ENCODE results near the gene DYRK1A.

DYRK1A gene

DNA sequence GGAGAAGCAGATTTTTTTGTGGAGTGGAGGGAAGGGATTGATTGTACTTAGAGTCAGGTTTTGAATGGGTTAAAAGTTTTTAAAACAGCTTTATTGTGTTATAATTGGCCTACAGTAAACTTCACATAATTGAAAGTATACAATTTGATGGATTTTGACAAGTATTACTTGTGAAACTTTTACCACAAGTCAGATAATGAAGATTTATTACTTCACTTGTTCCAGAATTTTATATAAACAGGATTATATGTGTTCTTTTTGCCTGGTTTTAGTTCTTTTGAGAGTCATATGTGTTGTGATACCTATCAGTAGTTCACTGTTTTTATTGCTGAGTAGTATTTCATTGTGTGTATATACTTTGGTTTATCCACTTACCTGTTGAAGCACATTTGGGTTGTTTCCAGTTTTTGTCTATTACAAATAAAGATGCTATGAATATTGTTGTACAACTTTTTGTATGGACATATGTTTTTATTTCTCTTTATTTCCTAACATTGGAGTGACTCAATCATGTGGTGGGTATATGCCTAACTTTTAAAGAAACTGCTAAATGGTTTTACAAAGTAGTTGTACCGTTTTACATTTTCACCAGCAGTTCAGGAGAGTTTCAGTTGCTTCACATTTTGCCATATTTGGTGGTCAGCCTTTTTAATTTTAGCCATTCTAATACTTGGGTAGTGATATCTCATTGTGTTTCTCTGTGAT lies 71.0 kb downstream of the DYRK1A start:
- no peak overlapping the region for H3K4me3 ChIP-seq (replicated peaks; ENCODE audit: low read depth, low read length)
- no peak for DNase-seq (ENCODE audit: extremely low read depth, low read depth)
- TF ChIP-seq, protein P1, sequence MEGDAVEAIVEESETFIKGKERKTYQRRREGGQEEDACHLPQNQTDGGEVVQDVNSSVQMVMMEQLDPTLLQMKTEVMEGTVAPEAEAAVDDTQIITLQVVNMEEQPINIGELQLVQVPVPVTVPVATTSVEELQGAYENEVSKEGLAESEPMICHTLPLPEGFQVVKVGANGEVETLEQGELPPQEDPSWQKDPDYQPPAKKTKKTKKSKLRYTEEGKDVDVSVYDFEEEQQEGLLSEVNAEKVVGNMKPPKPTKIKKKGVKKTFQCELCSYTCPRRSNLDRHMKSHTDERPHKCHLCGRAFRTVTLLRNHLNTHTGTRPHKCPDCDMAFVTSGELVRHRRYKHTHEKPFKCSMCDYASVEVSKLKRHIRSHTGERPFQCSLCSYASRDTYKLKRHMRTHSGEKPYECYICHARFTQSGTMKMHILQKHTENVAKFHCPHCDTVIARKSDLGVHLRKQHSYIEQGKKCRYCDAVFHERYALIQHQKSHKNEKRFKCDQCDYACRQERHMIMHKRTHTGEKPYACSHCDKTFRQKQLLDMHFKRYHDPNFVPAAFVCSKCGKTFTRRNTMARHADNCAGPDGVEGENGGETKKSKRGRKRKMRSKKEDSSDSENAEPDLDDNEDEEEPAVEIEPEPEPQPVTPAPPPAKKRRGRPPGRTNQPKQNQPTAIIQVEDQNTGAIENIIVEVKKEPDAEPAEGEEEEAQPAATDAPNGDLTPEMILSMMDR (IDR thresholded peaks at IDR 0.05; ENCODE audit: low read depth, low read length, missing control alignments): no peak

DNA sequence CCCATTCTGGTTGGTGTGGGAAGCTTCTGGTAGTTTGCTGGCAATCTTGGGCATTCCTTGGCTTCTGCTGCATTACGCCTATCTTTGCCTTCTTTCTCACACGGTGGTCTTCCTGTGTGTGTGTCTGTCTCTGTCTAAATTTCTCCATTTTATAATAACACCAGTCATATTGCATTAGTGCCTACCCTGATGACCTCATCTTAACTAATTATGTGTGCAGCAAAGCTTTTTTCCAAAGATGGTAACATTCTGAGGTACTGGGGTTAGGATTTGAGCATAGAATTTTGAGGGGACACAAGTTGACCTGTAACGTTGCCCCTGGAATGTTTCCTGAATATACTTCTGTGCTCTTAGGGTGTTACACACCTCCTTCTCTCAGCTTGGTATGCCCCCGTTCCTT lies 77.1 kb downstream of the DYRK1A start:
- no peak for DNase-seq (ENCODE audit: extremely low read depth, low read depth)
- TF ChIP-seq, protein P1 (IDR thresholded peaks at IDR 0.05; ENCODE audit: low read depth, low read length, missing control alignments): no peak
- no peak overlapping the region for H3K4me3 ChIP-seq (replicated peaks; ENCODE audit: low read depth, low read length)

DNA sequence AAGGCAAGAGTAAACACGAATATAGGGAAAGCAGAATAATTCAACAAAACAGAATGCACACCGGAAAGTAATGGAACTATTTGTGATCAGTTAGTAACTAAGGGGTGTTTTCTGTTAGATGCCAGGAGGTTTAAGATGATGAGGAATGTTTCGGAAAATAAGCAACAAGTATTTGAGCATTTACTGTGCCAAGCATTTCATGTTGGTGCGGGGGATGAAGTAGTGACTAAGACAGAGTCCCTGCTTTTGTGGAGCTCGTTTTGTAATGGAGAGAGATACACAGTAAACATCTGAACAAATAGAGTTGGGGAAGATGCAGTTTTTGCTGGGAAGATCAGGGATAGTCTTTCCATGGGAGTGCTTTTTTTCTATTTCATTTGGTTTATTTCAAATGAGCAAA lies 78.7 kb downstream of the DYRK1A start:
- no peak overlapping the region for H3K4me3 ChIP-seq (replicated peaks; ENCODE audit: low read depth, low read length)
- DNase-seq (ENCODE audit: extremely low read depth, low read depth): no peak
- TF ChIP-seq, protein P1 (IDR thresholded peaks at IDR 0.05; ENCODE audit: low read depth, low read length, missing control alignments): no peak

DNA sequence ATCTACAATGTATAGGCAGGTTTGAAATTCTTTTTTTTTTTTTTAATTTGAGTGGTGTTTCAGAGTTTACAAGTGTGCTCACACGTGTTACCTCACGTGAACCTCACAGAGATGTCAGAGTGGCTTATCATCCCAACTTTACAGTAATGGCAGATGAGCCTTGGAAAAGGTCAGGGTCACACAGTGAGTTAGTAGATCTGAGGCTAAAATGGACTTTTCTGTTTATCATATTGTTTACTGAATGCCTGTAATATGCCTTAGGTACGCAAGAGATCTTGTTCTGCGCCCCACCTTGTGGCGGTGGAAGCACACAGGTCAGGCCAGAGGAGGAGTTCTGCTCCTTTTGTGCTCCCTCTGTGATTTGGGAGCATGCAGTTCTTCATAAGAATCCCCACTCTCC lies 80.0 kb downstream of the DYRK1A start:
- no peak overlapping the region for H3K4me3 ChIP-seq (replicated peaks; ENCODE audit: low read depth, low read length)
- DNase-seq (ENCODE audit: extremely low read depth, low read depth): no peak
- TF ChIP-seq, protein P1 (IDR thresholded peaks at IDR 0.05; ENCODE audit: low read depth, low read length, missing control alignments): no peak

DNA sequence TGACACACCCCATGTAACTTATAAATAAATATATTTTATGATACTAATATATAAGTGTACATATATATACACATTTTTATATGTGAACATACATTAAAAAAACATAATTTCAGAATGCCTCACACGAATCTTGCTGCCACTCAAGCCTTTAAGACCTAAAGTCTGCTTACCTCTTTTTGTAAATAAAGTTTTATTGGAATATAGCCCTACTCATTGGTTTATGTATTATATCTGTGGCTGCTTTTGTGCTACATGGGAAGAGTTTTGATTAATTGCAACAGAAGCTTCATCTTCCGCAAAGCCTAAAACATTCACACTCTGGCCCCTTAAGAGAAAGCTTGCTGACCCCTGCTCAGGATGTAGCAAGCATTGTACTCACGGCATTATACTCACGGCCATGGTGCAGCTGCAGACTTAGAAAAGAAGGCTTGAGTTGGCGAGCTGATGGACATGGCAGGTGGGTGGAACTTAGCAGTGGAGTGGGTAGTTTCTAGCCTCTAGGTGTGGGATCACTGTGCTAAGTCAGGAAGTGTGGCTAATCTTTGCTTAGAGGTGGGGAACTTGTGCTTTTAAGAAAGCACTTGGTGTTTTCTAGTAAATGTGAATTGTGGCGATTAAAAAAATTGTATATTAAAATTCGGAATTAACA lies 80.8 kb downstream of the DYRK1A start:
- H3K4me3 ChIP-seq (replicated peaks; ENCODE audit: low read depth, low read length): no peak overlapping the region

DNA sequence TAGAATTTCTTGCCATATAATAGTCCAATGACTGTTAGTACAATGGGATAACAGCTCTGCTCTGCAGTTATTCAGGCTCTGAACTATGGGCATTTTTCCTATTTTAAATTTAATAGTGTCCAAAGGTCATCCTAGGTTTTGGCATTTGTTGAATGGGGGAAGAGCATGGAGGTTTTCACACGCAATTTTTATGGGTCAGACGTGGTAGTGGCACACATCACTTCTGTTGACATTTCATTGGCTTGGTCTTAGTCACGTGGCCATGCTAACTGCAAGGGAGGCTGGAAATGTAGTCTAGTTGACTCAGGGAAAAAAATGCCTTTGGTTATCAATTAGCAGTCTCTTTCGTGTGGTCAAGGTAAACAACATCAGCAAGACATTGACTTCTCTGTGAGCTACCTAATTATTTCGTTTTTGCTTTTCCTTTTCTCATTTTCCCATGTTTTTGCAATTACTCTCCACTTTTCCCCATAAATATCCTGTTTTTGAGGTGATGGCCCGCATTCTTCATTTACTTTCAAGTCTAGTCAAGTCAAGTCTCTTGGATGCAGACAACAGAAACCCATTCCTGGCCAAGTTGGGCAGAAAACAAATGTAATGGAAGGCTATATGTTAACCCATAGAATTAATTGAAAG lies 82.8 kb downstream of the DYRK1A start:
- no peak for DNase-seq (ENCODE audit: extremely low read depth, low read depth)
- TF ChIP-seq, protein P1 (IDR thresholded peaks at IDR 0.05; ENCODE audit: low read depth, low read length, missing control alignments): no peak
- no peak overlapping the region for H3K4me3 ChIP-seq (replicated peaks; ENCODE audit: low read depth, low read length)

More for the DNA sequence above, 80.8 kb downstream of the DYRK1A start:
- TF ChIP-seq, protein P1 (IDR thresholded peaks at IDR 0.05; ENCODE audit: low read depth, low read length, missing control alignments): no peak
- DNase-seq (ENCODE audit: extremely low read depth, low read depth): no peak
